SU-DHL-6 (cell line): Measurements from ENCODE around the gene EFNB1.

Experiments
- H2AFZ ChIP-seq: fragments of 200-600 bp; sonication (generic); 2 replicates; pipeline ENCODE4 v1.6.1; 2014; ENCODE audit warnings: low read depth, mild to moderate bottlenecking, moderate library complexity, mixed read lengths, antibody characterized with exemption, low read length; ENCODE audit not compliant: severe bottlenecking
- H3F3A ChIP-seq: fragments of 200-600 bp; shearing (Covaris generic); 2 replicates; pipeline ENCODE4 v1.6.0; 2016; ENCODE audit warnings: antibody characterized with exemption, mild to moderate bottlenecking; ENCODE audit not compliant: insufficient read depth
- H3K27ac ChIP-seq: fragments of 200-600 bp; sonication (generic); 2 replicates; pipeline ENCODE4 v1.5.1; 2016; ENCODE audit warnings: low read depth, mild to moderate bottlenecking, low read length, moderate library complexity, mixed read lengths
- H3K27me3 ChIP-seq: fragments of 200-600 bp; sonication (generic), shearing (Covaris generic); 2 replicates; pipeline ENCODE4 v1.6.0; 2014; ENCODE audit warnings: mild to moderate bottlenecking, low read length
- H3K36me3 ChIP-seq: fragments of 200-600 bp; sonication (generic); 2 replicates; pipeline ENCODE4 v1.6.1; 2014; ENCODE audit warnings: mild to moderate bottlenecking, low read length, mixed read lengths
- H3K4me2 ChIP-seq: fragments of 300-600, 200-600 bp; shearing (Covaris generic), sonication (generic); 2 replicates; pipeline ENCODE4 v1.6.0; 2014; ENCODE audit warnings: low read length, low read depth, mild to moderate bottlenecking; ENCODE audit not compliant: poor library complexity, severe bottlenecking
- H3K4me3 ChIP-seq: fragments of 200-600 bp; sonication (generic); 2 replicates; pipeline ENCODE4 v1.5.1; 2014; ENCODE audit warnings: antibody characterized with exemption, low read length, mild to moderate bottlenecking, mixed read lengths; ENCODE audit not compliant: insufficient read depth, poor library complexity, severe bottlenecking
- H3K79me2 ChIP-seq: fragments of 200-600 bp; sonication (generic); 2 replicates; pipeline ENCODE4 v1.6.1; 2014; ENCODE audit warnings: mild to moderate bottlenecking, low read length, moderate library complexity; ENCODE audit not compliant: insufficient read depth
- H3K9ac ChIP-seq: fragments of 200-600 bp; sonication (generic); 2 replicates; pipeline ENCODE4 v1.7.0; 2014; ENCODE audit warnings: mild to moderate bottlenecking, low read length
- H3K9me2 ChIP-seq: fragments of 200-600 bp; sonication (generic); replicated peaks from 2 replicates; pipeline ENCODE4 v1.6.1; 2014; ENCODE audit warnings: low read length; ENCODE audit not compliant: insufficient read depth
- H3K9me3 ChIP-seq: fragments of 200-600 bp; sonication (generic); 2 replicates; pipeline ENCODE4 v1.6.1; 2014; ENCODE audit warnings: low read length, mixed read lengths; ENCODE audit not compliant: insufficient read depth
- H4K20me1 ChIP-seq: fragments of 200-600 bp; sonication (generic); 2 replicates; pipeline ENCODE4 v1.6.1; 2014; ENCODE audit warnings: low read depth, mild to moderate bottlenecking, antibody characterized with exemption, low read length, moderate library complexity, mixed read lengths
- EZH2phosphoT487 ChIP-seq: fragments of 200-600 bp; sonication (generic), shearing (Covaris generic); conservative IDR thresholded peaks from 2 replicates; pipeline ENCODE4 v1.6.1; 2018; ENCODE audit warnings: mild to moderate bottlenecking, antibody characterized with exemption, low read length, moderate library complexity, mixed read lengths
- TF ChIP-seq, protein P1 (sequence below): fragments of 200-600 bp; sonication (generic); IDR thresholded peaks from one replicate; pipeline ENCODE4 v1.5.1; 2017; ENCODE audit warnings: antibody characterized with exemption, mild to moderate bottlenecking, low read length, moderate library complexity; ENCODE audit not compliant: insufficient read depth, poor library complexity, severe bottlenecking

EFNB1 gene

DNA sequence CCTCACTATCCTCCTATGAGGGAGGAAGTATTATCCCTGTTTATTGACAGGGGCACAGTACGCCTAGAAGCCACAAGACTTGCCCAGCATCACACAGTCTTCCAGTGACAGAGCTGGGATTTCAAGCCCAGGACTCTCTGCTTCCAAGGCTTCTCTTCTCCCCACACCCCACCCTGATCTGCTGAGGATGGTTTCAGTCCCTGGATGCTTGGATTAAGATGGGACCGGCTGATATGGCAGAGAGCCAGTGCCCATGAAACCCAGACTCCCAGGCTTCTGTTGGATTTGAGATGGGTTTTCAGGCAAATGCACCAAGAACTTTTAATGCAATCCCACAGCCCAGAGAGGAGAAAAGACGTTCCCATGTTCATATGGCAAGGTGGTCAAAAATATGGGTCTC, 23.2 kb downstream of the EFNB1 start:
- Histone ChIP-seq H4K20me1 (no peaks in the 10 kb centered on the region), H3K4me2 (no peak overlapping the region), H2AFZ (no peak overlapping the region), H3K9me2 (no peaks in the 10 kb centered on the region), H3F3A (no peaks in the 10 kb centered on the region), H3K27me3 (no peaks in the 10 kb centered on the region), H3K4me3 (no peak overlapping the region), H3K9ac (no peak overlapping the region), H3K27ac (no peak overlapping the region), H3K9me3 (no peaks in the 10 kb centered on the region), H3K79me2 (no peaks in the 10 kb centered on the region), H3K36me3 (no peaks in the 10 kb centered on the region)
- TF ChIP-seq EZH2phosphoT487 = no peak
- TF ChIP-seq, protein P1, sequence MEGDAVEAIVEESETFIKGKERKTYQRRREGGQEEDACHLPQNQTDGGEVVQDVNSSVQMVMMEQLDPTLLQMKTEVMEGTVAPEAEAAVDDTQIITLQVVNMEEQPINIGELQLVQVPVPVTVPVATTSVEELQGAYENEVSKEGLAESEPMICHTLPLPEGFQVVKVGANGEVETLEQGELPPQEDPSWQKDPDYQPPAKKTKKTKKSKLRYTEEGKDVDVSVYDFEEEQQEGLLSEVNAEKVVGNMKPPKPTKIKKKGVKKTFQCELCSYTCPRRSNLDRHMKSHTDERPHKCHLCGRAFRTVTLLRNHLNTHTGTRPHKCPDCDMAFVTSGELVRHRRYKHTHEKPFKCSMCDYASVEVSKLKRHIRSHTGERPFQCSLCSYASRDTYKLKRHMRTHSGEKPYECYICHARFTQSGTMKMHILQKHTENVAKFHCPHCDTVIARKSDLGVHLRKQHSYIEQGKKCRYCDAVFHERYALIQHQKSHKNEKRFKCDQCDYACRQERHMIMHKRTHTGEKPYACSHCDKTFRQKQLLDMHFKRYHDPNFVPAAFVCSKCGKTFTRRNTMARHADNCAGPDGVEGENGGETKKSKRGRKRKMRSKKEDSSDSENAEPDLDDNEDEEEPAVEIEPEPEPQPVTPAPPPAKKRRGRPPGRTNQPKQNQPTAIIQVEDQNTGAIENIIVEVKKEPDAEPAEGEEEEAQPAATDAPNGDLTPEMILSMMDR = no peak

DNA sequence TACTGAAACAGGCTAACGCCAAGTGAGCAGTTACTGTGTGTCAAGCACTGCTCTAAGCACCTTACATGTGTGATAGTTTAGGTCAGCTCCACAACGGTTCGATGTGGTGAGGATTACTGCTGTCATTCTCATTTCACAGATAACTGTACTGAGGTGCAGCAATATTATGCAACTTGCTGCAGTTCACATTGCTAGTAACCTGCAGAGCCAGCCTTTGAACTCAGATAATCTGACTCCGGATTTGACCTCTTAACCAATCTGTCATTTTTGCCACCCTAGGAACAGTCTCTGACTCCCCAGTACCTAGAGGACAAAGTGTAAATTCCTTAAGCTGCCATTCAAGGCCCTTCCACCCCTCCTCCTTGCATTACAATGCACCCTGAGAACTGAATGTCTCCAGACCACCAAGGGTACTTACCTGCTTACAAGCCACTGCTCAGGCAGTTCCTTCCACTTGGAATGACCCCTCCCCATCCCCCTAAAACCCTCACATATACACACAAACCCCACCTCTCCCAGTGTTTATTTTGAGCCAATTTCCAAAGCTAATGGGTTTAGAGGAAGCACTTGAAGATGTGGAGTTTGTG, 24.9 kb downstream of the EFNB1 start:
- Histone ChIP-seq H3K9me3 (no peaks in the 10 kb centered on the region), H2AFZ (no peak overlapping the region), H3K4me3 (no peak overlapping the region), H3K9ac (no peak overlapping the region), H3K79me2 (no peaks in the 10 kb centered on the region), H3K36me3 (no peaks in the 10 kb centered on the region), H3K27ac (no peak overlapping the region), H4K20me1 (no peaks in the 10 kb centered on the region), H3K4me2 (no peak overlapping the region), H3F3A (no peaks in the 10 kb centered on the region), H3K27me3 (no peaks in the 10 kb centered on the region), H3K9me2 (no peaks in the 10 kb centered on the region)
- no peak for TF ChIP-seq EZH2phosphoT487
- TF ChIP-seq, protein P1 = no peak

DNA sequence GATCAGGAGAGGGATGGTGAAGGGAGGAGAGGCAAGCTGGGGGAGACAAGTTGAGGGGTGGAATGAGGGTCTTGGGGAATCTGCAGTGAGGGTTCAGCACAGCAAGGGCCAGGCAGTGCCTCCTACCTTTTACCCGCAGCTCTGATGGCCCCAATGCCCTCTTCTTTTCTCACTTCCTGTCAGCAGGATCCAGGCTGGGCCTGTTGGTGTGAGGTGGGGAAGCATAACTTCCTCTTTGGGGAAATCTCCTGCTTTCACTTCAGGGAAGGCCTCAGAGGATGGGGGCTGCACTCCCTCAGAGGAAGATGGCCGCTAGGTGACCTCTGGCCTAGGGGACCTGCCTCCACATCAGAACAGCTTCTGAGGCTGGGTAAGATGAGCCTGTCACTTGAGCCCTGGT, 36.5 kb downstream of the EFNB1 start:
- Histone ChIP-seq H4K20me1 (no peaks in the 10 kb centered on the region), H3K27me3 (no peaks in the 10 kb centered on the region), H3F3A (no peaks in the 10 kb centered on the region), H3K9me3 (no peaks in the 10 kb centered on the region), H3K4me3 (no peak overlapping the region), H3K79me2 (no peaks in the 10 kb centered on the region), H3K9me2 (no peaks in the 10 kb centered on the region), H3K9ac (no peak overlapping the region), H2AFZ (no peak overlapping the region), H3K36me3 (no peaks in the 10 kb centered on the region), H3K4me2 (no peak overlapping the region), H3K27ac (no peak overlapping the region)
- TF ChIP-seq, protein P1 = no peak
- TF ChIP-seq EZH2phosphoT487 = no peak
